ENCODE measurements around the gene HLF.
"Not testable (repeated sequence)": the region's sequence is repeated elsewhere in the genome, so short reads cannot be mapped to it uniquely, and the experiment has no call there.

Gene HLF

GRCh38 chr17:55312852-55313251 is 48.1 kb downstream of the HLF start:
- DNase-seq, result no peak

DNA sequence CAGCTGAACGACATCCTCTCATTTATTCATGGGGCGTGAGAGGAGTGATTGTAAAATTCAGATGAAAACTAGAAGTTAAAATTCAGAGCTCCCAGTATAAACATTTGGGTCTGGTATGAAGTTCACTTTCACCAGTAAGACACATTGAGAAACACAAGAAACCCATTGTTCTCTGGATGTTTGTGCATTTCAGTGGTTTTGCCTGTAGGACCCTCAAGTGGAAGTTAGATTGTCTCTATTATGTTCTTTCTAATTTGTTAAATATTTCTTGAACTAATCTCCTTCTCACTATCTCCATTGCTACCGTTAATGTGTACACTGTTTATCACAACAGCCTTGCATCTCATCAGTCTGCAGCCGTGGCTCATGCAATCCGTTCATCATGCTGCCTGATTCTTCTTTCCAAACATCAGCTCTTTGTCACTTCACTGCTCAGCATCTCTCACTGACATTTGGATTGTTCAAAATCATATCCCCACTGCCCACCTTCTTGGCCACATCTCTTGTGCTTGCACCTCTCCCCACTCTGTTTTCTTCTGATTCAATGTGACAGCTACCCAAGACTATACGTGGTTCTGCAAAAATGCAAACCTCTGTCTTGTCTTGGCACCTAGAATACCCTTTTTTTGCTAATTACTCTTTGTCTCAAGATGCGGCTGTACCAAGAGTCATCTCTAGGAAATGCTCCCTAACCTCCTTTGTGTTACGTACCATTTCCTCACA is 49.5 kb downstream of the HLF start:
- no peak for DNase-seq

- DNase-seq, result no peak
These were observed 50.2 kb downstream of the HLF start for GRCh38 chr17:55314784-55315491.

- no peak for DNase-seq
These were observed 51.7 kb downstream of the HLF start for GRCh38 chr17:55316499-55316898.

DNA sequence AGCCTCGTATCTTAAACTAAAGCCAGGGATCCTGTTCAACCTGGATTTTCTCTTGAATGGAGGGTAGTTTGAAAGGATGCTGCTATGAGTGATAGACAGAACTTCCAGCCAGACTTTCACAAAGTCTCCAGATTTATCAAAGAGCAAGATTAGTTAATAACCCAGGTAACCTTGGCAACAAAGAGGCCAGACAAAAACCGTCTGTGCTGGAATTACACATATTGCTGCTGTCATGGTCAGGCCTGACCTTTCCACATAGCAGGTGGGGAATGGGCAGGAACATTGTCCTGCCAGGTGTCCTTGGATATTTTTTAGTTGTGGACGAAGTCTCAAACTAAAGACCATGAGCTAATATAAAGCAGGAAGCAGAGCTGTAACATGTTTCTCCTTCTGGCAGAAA is 52.5 kb downstream of the HLF start:
- no peak for DNase-seq

DNA sequence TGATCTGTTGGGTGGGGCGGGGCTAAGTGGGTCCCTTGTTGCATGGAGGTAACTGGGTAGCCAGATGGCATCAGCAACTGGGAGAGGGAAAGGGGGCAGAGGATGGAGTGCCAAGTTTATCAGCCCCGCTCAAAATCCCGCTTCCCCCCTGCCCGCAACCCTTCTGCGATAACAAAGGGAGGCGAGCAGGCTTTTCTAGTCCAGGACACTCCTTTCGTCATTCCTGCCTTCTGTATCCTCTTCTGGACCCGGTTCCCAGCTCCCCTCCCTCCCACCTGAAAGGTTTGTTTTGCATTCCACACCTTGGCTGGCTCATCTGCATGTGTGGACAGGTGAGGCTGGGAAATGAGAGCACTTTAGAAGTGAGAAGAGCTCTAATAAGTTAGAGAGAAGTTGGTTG is 53.3 kb downstream of the HLF start:
- DNase-seq, result no peak

GRCh38 chr17:55318715-55319487 is 54.1 kb downstream of the HLF start:
- DNase-seq, result no peak

DNA sequence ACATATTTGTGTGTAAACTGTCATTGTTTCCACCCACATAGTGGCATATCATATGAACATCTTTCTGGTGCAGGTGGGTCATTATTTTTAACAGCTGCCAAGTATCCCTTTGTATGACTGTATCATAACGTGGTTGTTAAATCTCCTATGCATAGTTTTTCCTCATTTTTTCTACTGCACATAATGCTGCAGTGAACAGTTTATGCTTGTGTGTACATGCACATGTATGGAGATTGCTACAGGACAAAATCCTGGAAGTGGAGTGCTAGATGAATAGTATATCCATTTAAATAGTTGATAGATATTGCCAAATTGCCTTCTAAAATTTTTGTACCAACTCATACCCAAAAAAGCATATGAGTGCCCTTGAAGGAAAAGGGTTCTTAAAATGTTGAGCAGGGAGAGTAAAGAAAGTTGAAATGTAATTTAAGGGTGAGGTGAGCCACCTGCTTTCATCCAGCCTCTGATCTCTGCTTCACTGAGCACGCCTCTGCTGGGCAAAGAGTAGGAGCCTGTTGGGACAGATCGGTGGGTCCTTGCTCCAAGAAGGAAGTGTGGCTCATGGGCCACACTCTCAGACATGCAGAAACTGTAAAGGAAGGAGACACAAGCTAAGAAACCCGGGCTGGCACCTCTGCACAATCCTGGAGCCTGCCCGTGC is 55.3 kb downstream of the HLF start:
- DNase-seq, result no peak

DNA sequence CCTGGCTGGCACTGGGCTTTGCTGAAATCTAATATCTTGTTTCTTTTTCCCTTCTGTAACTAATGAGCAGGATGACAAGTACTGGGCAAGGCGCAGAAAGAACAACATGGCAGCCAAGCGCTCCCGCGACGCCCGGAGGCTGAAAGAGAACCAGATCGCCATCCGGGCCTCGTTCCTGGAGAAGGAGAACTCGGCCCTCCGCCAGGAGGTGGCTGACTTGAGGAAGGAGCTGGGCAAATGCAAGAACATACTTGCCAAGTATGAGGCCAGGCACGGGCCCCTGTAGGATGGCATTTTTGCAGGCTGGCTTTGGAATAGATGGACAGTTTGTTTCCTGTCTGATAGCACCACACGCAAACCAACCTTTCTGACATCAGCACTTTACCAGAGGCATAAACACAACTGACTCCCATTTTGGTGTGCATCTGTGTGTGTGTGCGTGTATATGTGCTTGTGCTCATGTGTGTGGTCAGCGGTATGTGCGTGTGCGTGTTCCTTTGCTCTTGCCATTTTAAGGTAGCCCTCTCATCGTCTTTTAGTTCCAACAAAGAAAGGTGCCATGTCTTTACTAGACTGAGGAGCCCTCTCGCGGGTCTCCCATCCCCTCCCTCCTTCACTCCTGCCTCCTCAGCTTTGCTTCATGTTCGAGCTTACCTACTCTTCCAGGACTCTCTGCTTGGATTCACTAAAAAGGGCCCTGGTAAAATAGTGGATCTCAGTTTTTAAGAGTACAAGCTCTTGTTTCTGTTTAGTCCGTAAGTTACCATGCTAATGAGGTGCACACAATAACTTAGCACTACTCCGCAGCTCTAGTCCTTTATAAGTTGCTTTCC is 56.0 kb downstream of the HLF start:
- no peak for DNase-seq

DNA sequence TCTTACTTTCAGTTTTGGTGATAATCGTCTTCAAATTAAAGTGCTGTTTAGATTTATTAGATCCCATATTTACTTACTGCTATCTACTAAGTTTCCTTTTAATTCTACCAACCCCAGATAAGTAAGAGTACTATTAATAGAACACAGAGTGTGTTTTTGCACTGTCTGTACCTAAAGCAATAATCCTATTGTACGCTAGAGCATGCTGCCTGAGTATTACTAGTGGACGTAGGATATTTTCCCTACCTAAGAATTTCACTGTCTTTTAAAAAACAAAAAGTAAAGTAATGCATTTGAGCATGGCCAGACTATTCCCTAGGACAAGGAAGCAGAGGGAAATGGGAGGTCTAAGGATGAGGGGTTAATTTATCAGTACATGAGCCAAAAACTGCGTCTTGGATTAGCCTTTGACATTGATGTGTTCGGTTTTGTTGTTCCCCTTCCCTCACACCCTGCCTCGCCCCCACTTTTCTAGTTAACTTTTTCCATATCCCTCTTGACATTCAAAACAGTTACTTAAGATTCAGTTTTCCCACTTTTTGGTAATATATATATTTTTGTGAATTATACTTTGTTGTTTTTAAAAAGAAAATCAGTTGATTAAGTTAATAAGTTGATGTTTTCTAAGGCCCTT is 56.8 kb downstream of the HLF start:
- no peak for DNase-seq

- DNase-seq, result no peak
These were observed 57.8 kb downstream of the HLF start for GRCh38 chr17:55322453-55322985.

GRCh38 chr17:55323518-55324295 is 58.9 kb downstream of the HLF start:
- no peak for DNase-seq

DNA sequence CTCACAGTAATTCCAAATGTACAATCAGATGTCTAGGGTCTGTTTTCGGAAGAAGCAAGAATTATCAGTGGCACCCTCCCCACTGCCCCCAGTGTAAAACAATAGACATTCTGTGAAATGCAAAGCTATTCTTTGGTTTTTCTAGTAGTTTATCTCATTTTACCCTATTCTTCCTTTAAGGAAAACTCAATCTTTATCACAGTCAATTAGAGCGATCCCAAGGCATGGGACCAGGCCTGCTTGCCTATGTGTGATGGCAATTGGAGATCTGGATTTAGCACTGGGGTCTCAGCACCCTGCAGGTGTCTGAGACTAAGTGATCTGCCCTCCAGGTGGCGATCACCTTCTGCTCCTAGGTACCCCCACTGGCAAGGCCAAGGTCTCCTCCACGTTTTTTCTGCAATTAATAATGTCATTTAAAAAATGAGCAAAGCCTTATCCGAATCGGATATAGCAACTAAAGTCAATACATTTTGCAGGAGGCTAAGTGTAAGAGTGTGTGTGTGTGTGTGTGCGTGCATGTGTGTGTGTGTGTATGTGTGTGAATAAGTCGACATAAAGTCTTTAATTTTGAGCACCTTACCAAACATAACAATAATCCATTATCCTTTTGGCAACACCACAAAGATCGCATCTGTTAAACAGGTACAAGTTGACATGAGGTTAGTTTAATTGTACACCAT is 59.7 kb downstream of the HLF start:
- DNase-seq, result no peak

- DNase-seq, result no peak
These were observed 60.6 kb downstream of the HLF start for GRCh38 chr17:55325406-55325805.

DNA sequence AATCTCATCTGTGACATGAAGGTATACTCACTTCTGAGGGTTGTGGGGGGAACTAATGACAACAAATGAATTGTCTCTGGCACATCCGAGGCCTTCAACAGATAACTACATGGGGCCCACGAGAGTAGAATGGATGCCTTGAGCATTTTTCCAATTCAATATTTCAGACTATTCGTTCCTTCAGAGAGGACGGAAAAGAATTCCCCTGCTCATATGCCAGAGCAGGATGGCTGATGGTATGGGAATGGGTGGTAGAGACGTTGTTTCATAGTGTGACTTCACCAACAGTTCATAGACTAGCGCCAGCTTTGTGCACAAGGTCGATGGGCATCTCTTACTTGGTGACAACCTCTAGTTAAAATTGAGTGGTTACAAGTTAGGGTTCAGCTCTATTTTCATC is 61.3 kb downstream of the HLF start:
- no peak for DNase-seq

DNA sequence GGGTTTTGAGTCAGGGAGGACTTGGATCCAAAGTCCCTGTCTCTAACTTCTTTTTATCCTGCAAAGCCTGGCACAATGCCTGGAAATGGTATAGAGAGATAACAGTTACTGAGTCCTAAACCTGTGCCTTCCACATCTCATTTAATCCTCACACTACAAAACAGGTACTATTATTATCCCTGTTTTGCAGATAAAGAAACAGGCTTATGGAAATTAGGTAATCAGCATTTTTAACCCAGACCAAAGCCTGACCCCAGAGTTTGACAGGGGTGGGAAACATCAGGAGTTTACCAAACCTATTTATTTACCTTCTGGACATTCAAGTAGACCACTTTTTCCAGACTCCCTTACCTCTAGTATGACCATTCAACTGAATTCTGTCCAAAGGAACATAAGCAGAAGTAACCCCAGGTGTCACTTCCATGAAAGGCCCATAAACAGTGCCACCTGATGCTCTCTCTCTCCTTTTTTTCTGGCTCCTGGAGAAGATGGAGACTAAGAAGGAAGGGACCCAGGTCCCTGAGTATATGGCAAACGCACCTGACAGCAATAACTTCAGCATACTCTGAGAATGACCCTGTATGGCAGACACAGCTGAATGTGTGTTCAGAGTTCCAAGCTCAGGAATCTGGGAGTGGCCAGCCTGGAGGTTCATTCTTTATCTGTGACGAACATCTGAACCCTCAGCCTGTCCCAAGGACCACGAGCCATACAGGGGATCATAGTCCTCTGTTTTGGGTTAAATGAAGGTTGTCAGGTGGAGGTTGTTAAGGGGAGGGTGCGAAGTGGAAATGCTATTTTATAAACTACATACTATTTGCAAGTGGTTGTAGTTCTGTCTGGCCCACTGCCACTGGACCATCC is 62.7 kb downstream of the HLF start:
- DNase-seq, result no peak

- not testable (repeated sequence) for DNase-seq
These were observed 63.8 kb downstream of the HLF start for GRCh38 chr17:55328514-55328913.

- no peak for DNase-seq
These were observed 65.7 kb downstream of the HLF start for GRCh38 chr17:55330344-55330933.
